ENCODE data around the gene PRKACA.

The PRKACA gene

DNA sequence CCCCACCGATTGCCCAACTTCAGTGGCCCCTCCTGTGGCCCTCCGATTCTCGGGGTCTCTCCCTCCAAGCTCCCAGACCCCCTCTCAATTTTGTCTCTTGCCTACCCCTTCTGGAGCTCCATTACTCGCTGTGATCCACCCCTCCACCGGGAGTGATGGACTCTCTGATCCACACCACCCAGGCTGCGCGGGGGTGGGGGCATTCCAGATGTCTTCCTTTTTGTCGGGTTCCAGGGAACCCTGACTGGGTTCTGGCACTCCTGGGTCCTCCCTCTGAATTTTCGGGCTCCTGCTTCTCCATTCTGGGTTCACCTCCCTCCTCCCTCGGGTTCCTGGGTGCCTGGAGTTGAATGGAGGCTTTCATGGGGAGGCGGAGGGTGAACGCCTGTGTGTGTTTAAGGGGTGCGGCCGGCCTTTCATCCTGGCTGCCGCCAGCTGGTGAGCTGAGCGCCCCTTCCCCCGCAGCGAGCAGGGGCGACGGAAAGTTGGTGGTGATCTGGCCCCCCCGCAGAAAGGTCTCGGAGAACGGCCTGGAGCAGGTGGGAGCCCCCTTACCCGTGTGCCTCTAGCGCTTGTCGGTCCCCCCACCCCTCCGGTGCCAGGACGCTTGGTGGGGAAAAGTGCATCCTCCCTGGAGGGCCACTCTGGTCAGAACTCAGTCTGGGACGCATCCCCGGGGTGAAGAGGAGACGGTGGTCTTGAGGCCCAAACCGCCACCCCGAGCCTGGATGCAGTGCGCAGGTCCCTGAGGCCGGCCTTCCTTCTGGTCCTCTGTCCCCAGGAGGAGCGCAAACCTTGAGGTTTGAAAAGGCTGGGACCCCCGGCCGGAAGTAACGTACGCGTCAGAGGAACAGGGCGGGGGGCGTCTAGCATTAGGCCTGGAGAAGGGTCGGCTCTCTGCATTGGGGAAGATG is 43.4 kb downstream of the PRKACA start:
- Histone ChIP-seq H3K9me3 (ENCODE audit: control insufficient read depth, insufficient read depth, low read depth, low read length) (no peaks in the 10 kb centered on the region), H3K4me1 (ENCODE audit: control insufficient read depth, insufficient read depth, low read length) (no peaks in the 10 kb centered on the region), H3K4me3 (ENCODE audit: low read depth, low read length) (peak overlapping the region; percentile 44), H3K27ac (ENCODE audit: extremely low read depth, low read depth, low read length) (peak overlapping the region; percentile 44; the same call in 1 of the 2 replicates), H3K36me3 (ENCODE audit: control insufficient read depth in 2 of 2, insufficient read depth in 1 of 2, low read length in 2 of 2) (no peaks in the 10 kb centered on the region)
- CTCF ChIA-PET = interaction anchor here (0.5 to 6.2 kb wide), 12 partner anchors 15 to 284 kb away, joined by 3 to 80 read pairs (median 3); partner anchors contain the start of genes IL27RA and PALM3
- POLR2A ChIA-PET = interaction anchor here (0.6 to 1.6 kb wide), 3 partner anchors 17 to 62 kb away, joined by 4 to 11 read pairs (median 5); partner anchors contain the start of gene ASF1B
- TF ChIP-seq KLF9 (tag by site-specific recombination; IDR thresholded peaks at IDR 0.05; ENCODE audit: low read depth) (peak; percentile 27; the same call in 1 of the 2 replicates), ZNF776 (tag by site-specific recombination; IDR thresholded peaks at IDR 0.05; ENCODE audit: borderline replicate concordance) (no peak), ZNF629 (tag by site-specific recombination; IDR thresholded peaks at IDR 0.05) (no peak), ZBTB7A (tag by site-specific recombination; IDR thresholded peaks at IDR 0.05; ENCODE audit: low read depth) (peak; percentile 79; the same call in 1 of the 2 replicates), ZBTB20 (tag by site-specific recombination; IDR thresholded peaks at IDR 0.05) (0 out of 2 replicates have a peak, but pooled peaks have one; percentile 12), ZNF335 (tag by site-specific recombination; conservative IDR thresholded peaks at IDR 0.05) (no peak), ZNF366 (tag by site-specific recombination; conservative IDR thresholded peaks at IDR 0.05) (0 out of 2 replicates have a peak, but pooled peaks have one; percentile 17), GLI2 (tag by site-specific recombination; IDR thresholded peaks at IDR 0.05; ENCODE audit: borderline replicate concordance, low read depth) (no peak), ZNF423 (tag by site-specific recombination; IDR thresholded peaks at IDR 0.05) (no peak), ZNF513 (tag by site-specific recombination; IDR thresholded peaks at IDR 0.05) (no peak), ZNF707 (tag by site-specific recombination; IDR thresholded peaks at IDR 0.05) (no peak), ZSCAN30 (tag by site-specific recombination; IDR thresholded peaks at IDR 0.05) (no peak), ZNF10 (tag by site-specific recombination; IDR thresholded peaks at IDR 0.05) (no peak), ZXDB (tag by site-specific recombination; IDR thresholded peaks at IDR 0.05) (no peak), ZBTB8A (tag by site-specific recombination; IDR thresholded peaks at IDR 0.05) (peak; percentile 30; the same call in 1 of the 2 replicates), ZNF16 (tag by site-specific recombination; IDR thresholded peaks at IDR 0.05; ENCODE audit: low read depth) (no peak)
- TF ChIP-seq, protein P1, sequence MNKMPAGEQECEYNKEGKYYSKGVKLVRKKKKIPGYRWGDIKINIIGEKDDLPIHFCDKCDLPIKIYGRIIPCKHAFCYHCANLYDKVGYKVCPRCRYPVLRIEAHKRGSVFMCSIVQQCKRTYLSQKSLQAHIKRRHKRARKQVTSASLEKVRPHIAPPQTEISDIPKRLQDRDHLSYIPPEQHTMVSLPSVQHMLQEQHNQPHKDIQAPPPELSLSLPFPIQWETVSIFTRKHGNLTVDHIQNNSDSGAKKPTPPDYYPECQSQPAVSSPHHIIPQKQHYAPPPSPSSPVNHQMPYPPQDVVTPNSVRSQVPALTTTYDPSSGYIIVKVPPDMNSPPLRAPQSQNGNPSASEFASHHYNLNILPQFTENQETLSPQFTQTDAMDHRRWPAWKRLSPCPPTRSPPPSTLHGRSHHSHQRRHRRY (tag by site-specific recombination; IDR thresholded peaks at IDR 0.05) = no peak
- TF ChIP-seq, protein P2, sequence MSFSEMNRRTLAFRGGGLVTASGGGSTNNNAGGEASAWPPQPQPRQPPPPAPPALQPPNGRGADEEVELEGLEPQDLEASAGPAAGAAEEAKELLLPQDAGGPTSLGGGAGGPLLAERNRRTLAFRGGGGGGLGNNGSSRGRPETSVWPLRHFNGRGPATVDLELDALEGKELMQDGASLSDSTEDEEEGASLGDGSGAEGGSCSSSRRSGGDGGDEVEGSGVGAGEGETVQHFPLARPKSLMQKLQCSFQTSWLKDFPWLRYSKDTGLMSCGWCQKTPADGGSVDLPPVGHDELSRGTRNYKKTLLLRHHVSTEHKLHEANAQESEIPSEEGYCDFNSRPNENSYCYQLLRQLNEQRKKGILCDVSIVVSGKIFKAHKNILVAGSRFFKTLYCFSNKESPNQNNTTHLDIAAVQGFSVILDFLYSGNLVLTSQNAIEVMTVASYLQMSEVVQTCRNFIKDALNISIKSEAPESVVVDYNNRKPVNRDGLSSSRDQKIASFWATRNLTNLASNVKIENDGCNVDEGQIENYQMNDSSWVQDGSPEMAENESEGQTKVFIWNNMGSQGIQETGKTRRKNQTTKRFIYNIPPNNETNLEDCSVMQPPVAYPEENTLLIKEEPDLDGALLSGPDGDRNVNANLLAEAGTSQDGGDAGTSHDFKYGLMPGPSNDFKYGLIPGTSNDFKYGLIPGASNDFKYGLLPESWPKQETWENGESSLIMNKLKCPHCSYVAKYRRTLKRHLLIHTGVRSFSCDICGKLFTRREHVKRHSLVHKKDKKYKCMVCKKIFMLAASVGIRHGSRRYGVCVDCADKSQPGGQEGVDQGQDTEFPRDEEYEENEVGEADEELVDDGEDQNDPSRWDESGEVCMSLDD (tag by site-specific recombination; IDR thresholded peaks at IDR 0.05) = peak; percentile 71
- TF ChIP-seq, protein P3, sequence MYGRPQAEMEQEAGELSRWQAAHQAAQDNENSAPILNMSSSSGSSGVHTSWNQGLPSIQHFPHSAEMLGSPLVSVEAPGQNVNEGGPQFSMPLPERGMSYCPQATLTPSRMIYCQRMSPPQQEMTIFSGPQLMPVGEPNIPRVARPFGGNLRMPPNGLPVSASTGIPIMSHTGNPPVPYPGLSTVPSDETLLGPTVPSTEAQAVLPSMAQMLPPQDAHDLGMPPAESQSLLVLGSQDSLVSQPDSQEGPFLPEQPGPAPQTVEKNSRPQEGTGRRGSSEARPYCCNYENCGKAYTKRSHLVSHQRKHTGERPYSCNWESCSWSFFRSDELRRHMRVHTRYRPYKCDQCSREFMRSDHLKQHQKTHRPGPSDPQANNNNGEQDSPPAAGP (tag by site-specific recombination; IDR thresholded peaks at IDR 0.05) = peak; percentile 18; the same call in 1 of the 2 replicates
- TF ChIP-seq, protein P4, sequence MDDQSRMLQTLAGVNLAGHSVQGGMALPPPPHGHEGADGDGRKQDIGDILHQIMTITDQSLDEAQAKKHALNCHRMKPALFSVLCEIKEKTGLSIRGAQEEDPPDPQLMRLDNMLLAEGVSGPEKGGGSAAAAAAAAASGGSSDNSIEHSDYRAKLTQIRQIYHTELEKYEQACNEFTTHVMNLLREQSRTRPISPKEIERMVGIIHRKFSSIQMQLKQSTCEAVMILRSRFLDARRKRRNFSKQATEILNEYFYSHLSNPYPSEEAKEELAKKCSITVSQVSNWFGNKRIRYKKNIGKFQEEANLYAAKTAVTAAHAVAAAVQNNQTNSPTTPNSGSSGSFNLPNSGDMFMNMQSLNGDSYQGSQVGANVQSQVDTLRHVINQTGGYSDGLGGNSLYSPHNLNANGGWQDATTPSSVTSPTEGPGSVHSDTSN (CRISPR knock-in tag; IDR thresholded peaks at IDR 0.05) = no peak
- TF ChIP-seq, protein P5, sequence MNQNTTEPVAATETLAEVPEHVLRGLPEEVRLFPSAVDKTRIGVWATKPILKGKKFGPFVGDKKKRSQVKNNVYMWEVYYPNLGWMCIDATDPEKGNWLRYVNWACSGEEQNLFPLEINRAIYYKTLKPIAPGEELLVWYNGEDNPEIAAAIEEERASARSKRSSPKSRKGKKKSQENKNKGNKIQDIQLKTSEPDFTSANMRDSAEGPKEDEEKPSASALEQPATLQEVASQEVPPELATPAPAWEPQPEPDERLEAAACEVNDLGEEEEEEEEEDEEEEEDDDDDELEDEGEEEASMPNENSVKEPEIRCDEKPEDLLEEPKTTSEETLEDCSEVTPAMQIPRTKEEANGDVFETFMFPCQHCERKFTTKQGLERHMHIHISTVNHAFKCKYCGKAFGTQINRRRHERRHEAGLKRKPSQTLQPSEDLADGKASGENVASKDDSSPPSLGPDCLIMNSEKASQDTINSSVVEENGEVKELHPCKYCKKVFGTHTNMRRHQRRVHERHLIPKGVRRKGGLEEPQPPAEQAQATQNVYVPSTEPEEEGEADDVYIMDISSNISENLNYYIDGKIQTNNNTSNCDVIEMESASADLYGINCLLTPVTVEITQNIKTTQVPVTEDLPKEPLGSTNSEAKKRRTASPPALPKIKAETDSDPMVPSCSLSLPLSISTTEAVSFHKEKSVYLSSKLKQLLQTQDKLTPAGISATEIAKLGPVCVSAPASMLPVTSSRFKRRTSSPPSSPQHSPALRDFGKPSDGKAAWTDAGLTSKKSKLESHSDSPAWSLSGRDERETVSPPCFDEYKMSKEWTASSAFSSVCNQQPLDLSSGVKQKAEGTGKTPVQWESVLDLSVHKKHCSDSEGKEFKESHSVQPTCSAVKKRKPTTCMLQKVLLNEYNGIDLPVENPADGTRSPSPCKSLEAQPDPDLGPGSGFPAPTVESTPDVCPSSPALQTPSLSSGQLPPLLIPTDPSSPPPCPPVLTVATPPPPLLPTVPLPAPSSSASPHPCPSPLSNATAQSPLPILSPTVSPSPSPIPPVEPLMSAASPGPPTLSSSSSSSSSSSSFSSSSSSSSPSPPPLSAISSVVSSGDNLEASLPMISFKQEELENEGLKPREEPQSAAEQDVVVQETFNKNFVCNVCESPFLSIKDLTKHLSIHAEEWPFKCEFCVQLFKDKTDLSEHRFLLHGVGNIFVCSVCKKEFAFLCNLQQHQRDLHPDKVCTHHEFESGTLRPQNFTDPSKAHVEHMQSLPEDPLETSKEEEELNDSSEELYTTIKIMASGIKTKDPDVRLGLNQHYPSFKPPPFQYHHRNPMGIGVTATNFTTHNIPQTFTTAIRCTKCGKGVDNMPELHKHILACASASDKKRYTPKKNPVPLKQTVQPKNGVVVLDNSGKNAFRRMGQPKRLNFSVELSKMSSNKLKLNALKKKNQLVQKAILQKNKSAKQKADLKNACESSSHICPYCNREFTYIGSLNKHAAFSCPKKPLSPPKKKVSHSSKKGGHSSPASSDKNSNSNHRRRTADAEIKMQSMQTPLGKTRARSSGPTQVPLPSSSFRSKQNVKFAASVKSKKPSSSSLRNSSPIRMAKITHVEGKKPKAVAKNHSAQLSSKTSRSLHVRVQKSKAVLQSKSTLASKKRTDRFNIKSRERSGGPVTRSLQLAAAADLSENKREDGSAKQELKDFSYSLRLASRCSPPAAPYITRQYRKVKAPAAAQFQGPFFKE (tag by site-specific recombination; IDR thresholded peaks at IDR 0.05; ENCODE audit: borderline replicate concordance) = no peak

Measured in HEK293 (cell line).